GM12873 (cell line): ENCODE measurements around the gene ARL10.

ENCODE experiments used
- TF ChIP-seq, protein P1 (sequence below): IDR thresholded peaks from 2 replicates; pipeline ENCODE4 v1.5.1; 2012; ENCODE audit warnings: low read depth, mild to moderate bottlenecking, moderate library complexity, low read length, control low read depth; ENCODE audit not compliant: insufficient read depth; ENCODE audit errors: missing control alignments

The ARL10 gene

DNA sequence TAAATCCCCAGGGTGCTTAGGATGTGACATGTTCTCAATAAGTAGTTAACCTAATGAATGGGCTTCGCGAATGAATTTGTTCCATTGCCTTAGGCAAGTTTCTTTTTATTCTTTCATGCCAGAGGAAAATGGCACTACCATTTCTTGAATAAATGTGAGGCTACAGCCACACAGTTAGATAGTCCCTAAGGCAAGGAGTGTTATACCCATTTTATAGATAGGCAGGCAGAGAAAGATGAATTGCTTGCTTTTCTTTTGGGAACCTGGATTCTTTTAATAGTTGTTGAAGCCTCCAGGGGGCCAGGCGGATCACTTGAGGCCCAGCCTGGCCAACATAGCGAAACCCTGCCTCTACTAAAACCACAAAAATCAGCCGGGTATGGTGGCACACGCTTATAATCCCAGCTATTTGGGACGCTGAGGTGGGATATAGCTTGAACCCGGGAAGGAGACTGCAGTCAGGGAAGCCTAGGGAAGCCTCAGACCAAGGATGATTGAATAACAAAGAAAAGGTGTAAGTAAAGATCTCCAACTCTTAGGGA is 22.2 kb downstream of the ARL10 start:
- TF ChIP-seq, protein P1, sequence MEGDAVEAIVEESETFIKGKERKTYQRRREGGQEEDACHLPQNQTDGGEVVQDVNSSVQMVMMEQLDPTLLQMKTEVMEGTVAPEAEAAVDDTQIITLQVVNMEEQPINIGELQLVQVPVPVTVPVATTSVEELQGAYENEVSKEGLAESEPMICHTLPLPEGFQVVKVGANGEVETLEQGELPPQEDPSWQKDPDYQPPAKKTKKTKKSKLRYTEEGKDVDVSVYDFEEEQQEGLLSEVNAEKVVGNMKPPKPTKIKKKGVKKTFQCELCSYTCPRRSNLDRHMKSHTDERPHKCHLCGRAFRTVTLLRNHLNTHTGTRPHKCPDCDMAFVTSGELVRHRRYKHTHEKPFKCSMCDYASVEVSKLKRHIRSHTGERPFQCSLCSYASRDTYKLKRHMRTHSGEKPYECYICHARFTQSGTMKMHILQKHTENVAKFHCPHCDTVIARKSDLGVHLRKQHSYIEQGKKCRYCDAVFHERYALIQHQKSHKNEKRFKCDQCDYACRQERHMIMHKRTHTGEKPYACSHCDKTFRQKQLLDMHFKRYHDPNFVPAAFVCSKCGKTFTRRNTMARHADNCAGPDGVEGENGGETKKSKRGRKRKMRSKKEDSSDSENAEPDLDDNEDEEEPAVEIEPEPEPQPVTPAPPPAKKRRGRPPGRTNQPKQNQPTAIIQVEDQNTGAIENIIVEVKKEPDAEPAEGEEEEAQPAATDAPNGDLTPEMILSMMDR, result no peak

DNA sequence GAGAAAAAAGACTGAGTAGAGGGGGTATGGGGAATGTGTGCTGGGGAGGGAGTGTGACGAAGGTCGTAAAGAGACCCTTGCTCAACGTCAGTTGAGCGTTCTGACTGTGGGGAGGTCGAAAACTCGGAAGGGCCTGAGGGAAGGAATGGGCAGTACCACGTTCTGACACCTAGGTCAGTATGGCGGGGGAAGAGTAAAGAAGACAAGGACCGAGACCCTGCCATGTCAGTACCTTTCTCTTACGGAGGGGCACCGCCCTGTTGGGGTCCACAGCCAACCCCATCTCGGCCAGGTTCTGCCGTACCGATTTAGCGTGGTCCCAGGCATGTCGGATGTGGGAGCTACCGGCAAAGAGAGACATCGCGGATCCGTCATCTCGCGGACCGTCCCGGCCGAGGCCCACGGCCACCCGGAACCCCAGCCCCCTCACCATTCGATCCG is 22.7 kb downstream of the ARL10 start:
- TF ChIP-seq, protein P1, result no peak

DNA sequence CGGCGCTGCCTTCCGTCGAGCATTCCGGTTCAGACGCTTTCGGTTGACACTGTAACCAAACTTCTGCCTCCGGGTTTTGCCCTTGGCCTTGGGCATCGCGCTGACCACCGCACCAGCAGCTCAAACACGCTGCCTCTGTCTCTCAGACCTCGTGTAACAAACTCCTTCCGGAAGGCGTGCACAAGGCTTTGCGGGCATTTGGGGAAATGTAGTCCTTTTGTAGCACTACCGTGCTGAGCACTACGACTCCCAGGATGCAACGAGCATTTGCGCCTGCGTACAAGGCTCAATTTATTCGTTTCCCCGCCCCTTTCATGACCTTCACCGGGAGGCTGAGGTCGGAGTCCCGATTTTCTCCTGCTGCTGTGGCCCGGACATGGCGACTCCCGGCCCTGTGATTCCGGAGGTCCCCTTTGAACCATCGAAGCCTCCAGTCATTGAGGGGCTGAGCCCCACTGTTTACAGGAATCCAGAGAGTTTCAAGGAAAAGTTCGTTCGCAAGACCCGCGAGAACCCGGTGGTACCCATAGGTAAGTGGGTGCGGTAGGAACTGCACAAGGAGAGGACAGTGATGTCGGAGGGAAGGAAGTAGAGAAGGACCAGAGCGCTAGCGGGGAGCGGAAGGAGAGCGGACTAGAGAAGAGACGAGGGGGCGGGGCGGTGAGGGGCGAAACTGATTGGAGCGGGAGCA is 23.3 kb downstream of the ARL10 start, which contains the start of the genes HIGD2A and NOP16:
Gene HIGD2A (plus strand): TSS at position 308 of the 691 bp plus-strand sequence. CDS start 69 bp downstream, at position 377.
Gene NOP16 (minus strand): TSS at position 155 of the 691 bp plus-strand sequence. CDS start 59 bp downstream, at position 96.
- TF ChIP-seq, protein P1, result no peak

DNA sequence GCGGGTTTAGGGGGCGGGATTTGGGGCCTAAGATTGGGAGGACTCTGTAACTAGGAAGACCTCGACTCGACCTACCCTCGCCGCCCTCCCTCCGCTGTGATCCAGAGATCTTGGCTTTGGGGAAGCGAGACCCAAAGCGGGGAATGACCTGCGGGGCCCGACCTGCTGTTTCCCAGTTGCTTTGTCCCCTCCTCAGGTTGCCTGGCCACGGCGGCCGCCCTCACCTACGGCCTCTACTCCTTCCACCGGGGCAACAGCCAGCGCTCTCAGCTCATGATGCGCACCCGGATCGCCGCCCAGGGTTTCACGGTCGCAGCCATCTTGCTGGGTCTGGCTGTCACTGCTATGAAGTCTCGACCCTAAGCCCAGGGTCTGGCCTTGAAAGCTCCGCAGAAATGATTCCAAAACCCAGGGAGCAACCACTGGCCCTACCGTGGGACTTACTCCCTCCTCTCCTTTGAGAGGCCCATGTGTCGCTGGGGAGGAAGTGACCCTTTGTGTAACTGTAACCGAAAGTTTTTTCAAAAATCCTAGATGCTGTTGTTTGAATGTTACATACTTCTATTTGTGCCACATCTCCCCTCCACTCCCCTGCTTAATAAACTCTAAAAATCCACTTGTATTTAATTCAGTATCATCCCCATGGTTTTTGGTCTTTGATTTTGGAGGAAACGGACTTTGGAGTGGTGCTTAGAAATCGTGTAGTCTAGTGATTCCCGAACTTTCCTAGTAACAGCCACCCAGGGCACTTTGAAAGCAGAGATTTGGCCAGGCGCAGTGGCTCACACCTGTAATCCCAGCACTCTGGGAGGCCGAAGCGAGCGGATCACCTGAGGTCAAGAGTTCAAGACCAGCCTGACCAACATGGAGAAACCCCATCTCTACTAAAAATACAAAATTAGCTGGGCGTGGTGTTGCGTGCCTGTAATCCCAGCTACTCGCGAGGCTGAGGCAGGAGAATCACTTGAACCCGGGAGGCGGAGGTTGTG is 24.1 kb downstream of the ARL10 start:
- TF ChIP-seq, protein P1, result no peak

DNA sequence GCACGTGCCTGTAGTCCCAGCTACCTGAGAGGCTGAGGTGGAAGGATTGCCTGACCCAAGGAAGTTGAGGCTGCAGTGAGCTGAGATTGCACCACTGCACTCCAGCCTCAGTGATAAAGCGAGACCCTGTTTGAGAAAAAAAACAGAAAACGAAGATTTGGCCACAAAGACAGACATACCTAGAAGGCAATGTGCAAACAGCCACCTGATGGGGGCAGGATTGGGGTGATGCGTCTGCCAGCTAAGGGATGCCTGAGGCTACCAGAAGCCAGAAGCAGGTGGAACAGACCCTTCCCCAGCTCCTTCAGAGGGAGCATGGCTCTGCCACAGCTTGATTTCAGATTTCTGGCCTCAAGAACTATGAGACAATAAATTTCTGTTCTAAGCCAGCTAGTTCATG is 26.2 kb downstream of the ARL10 start:
- TF ChIP-seq, protein P1, result no peak

DNA sequence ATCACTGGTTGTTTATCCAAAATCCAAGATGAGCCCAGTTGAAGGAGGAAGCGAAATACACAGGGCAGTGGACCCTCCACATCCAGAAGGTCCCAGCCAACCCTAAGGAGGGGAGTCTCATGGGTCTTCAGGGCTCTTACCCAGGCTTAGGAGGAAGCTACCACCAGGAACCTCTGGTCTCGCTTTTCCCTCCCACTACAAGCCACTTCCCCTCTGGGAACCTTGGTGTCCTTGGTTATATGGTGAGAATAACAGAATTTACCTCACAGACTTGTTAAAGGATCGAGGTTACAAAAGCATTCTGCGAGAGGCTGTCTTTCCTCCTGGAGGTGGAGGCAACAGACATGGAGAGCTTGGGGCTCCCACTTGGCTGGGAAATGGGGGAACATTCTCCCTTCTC is 26.7 kb downstream of the ARL10 start:
- TF ChIP-seq, protein P1, result no peak
